Vagina (tissue), 2 donors: ENCODE measurements around the gene CD96.

ENCODE experiments used
- POLR2A ChIP-seq, 2 donors: fragments of 450-650 bp; IDR thresholded peaks; one replicate each; pipeline ENCODE4 v1.6.1; 2017; ENCODE audit warnings: antibody characterized with exemption in 2 of 2, mild to moderate bottlenecking in 2 of 2, moderate library complexity in 2 of 2
- TF ChIP-seq, protein P1 (sequence below), 3 experiments: fragments of 450-650 bp in 2 of 3; fragments of 200-600 bp in 1 of 3; sonication (generic) in 1 of 3; IDR thresholded peaks; one replicate each; pipeline ENCODE4 v1.5.1; 2017 to 2019; ENCODE audit warnings: antibody characterized with exemption in 3 of 3, mild to moderate bottlenecking in 2 of 3, moderate library complexity in 2 of 3

DNA sequence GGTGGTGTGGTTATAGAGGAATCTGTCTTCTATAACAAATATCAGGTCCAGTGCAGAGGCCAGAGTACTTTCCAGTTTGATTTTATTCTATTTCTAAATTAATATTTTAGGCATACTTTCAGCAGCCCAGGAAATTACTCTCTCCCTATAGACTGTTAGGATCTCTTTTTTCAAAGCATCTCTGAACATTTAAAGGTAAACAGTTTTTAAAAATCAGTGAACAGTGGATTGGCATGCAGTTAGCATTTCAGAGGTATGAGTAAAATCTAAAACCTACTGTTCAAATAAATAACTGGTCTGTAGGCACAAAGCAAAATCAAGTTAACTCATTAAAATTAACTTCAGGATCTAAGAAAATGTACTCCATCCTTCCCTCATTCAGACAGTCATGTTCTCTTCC, 50.1 kb downstream of the CD96 start:
- TF ChIP-seq, protein P1, sequence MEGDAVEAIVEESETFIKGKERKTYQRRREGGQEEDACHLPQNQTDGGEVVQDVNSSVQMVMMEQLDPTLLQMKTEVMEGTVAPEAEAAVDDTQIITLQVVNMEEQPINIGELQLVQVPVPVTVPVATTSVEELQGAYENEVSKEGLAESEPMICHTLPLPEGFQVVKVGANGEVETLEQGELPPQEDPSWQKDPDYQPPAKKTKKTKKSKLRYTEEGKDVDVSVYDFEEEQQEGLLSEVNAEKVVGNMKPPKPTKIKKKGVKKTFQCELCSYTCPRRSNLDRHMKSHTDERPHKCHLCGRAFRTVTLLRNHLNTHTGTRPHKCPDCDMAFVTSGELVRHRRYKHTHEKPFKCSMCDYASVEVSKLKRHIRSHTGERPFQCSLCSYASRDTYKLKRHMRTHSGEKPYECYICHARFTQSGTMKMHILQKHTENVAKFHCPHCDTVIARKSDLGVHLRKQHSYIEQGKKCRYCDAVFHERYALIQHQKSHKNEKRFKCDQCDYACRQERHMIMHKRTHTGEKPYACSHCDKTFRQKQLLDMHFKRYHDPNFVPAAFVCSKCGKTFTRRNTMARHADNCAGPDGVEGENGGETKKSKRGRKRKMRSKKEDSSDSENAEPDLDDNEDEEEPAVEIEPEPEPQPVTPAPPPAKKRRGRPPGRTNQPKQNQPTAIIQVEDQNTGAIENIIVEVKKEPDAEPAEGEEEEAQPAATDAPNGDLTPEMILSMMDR (IDR thresholded peaks at IDR 0.05): no peak
- TF ChIP-seq POLR2A (IDR thresholded peaks at IDR 0.05): no peak
